Fibroblast of lung (primary cell): ENCODE results near the gene SLC38A2. TPM values are rescaled to one million over a fixed set of nuclear protein-coding genes. Genes with fewer than 3 reads are reported as not detected.

Source experiments
- DNase-seq, 2 donors: peaks; one replicate each; pipeline versions ENCODE4 v3.0.0 to v3.0.0-alpha.2; 2010; ENCODE audit warnings: low read depth in 2 of 2
- H2AFZ ChIP-seq: 2 replicates; pipeline ENCODE4 v1.5.1; 2012; ENCODE audit warnings: low read length, control low read depth, inconsistent platforms
- H3K27ac ChIP-seq: 2 replicates; pipeline ENCODE4 v1.5.1; 2011; ENCODE audit warnings: low read length, control low read depth; ENCODE audit not compliant: insufficient read depth
- H3K27me3 ChIP-seq: 2 replicates; pipeline ENCODE4 v1.5.1; 2011; ENCODE audit warnings: mild to moderate bottlenecking, low read length; ENCODE audit not compliant: control insufficient read depth, insufficient read depth
- H3K36me3 ChIP-seq: 2 replicates; pipeline ENCODE4 v1.5.1; 2011; ENCODE audit warnings: low read length; ENCODE audit not compliant: control insufficient read depth, insufficient read depth
- H3K4me1 ChIP-seq: 2 replicates; pipeline ENCODE4 v1.5.1; 2011; ENCODE audit warnings: low read length; ENCODE audit not compliant: control insufficient read depth, insufficient read depth; ENCODE audit errors: extremely low read depth
- H3K4me2 ChIP-seq: 2 replicates; pipeline ENCODE4 v1.5.1; 2011; ENCODE audit warnings: low read length, control low read depth; ENCODE audit not compliant: insufficient read depth; ENCODE audit errors: extremely low read depth
- H3K4me3 ChIP-seq, 4 experiments: fragments of 200-600 bp in 1 of 4; sonication (generic) in 1 of 4; replicated peaks in 1 of 4; 2 replicates each; pipeline ENCODE4 v1.5.1; 2011 to 2016; ENCODE audit warnings: low read length in 4 of 4, low read depth in 3 of 4, mild to moderate bottlenecking in 3 of 4, control low read depth in 2 of 4, inconsistent platforms in 1 of 4, mixed read lengths in 1 of 4; ENCODE audit not compliant: insufficient read depth in 1 of 4; ENCODE audit errors: control extremely low read depth in 1 of 4
- H3K79me2 ChIP-seq: 2 replicates; pipeline ENCODE4 v1.5.1; 2012; ENCODE audit warnings: mild to moderate bottlenecking, low read length, inconsistent platforms; ENCODE audit not compliant: control insufficient read depth, insufficient read depth
- H3K9ac ChIP-seq: 2 replicates; pipeline ENCODE4 v1.5.1; 2011; ENCODE audit warnings: mild to moderate bottlenecking, low read length, control low read depth; ENCODE audit not compliant: insufficient read depth
- H3K9me3 ChIP-seq: 2 replicates; pipeline ENCODE4 v1.5.1; 2012; ENCODE audit warnings: low read depth, low read length; ENCODE audit not compliant: control insufficient read depth, insufficient read depth
- H4K20me1 ChIP-seq: 2 replicates; pipeline ENCODE4 v1.5.1; 2011; ENCODE audit warnings: low read length; ENCODE audit not compliant: control insufficient read depth, insufficient read depth; ENCODE audit errors: extremely low read depth
- EZH2 ChIP-seq: IDR thresholded peaks from 2 replicates; pipeline ENCODE4 v1.5.1; 2012; ENCODE audit warnings: low read length, control low read depth, mild to moderate bottlenecking; ENCODE audit errors: missing control alignments
- polyA plus RNA-seq, 2 donors: library from polyadenylated mRNA; depleted of rRNA in 1 of 2; stranded (reverse) in 1 of 2; unstranded in 1 of 2; fragments of >200 nt; gene quantifications; 2 replicates each; pipeline ENCODE4 v1.2.1, GENCODE V29; 2011 to 2012; ENCODE audit warnings: missing spikeins in 1 of 2
- total RNA-seq: library from RNA; depleted of rRNA; stranded (reverse); fragments of >200 nt; gene quantifications from 2 replicates; pipeline ENCODE4 v1.2.1, GENCODE V29; 2014
- TF ChIP-seq, protein P1 (sequence below), 2 donors: IDR thresholded peaks in 1 of 2; conservative IDR thresholded peaks in 1 of 2; 1 replicate in 1 of 2; 2 replicates in 1 of 2; pipeline ENCODE4 v1.5.1; 2011 to 2012; ENCODE audit warnings: low read length in 2 of 2, control low read depth in 1 of 2, inconsistent platforms in 1 of 2, low read depth in 1 of 2, mild to moderate bottlenecking in 1 of 2

The SLC38A2 gene
- total and polyA plus RNA-seq, 2 donors (not counting 1 experiment from before 2014, with no cell fraction given), result 940 to 1,357 TPM

GRCh38 chr12:46377678-46378077 lies 5.1 kb upstream of the SLC38A2 start:
- Histone ChIP-seq H3K27ac (no peak overlapping the region), H3K4me1 (peaks cover 8% of the 10 kb centered on the region), H3K36me3 (no peaks in the 10 kb centered on the region), H4K20me1 (no peaks in the 10 kb centered on the region), H3K4me3 (no peak overlapping the region), H3K4me2 (no peak overlapping the region), H3K9me3 (no peaks in the 10 kb centered on the region), H3K9ac (no peak overlapping the region), H3K79me2 (peaks cover 25% of the 10 kb centered on the region), H2AFZ (no peak overlapping the region), H3K27me3 (no peaks in the 10 kb centered on the region)
- no peak for TF ChIP-seq EZH2
- TF ChIP-seq, protein P1, sequence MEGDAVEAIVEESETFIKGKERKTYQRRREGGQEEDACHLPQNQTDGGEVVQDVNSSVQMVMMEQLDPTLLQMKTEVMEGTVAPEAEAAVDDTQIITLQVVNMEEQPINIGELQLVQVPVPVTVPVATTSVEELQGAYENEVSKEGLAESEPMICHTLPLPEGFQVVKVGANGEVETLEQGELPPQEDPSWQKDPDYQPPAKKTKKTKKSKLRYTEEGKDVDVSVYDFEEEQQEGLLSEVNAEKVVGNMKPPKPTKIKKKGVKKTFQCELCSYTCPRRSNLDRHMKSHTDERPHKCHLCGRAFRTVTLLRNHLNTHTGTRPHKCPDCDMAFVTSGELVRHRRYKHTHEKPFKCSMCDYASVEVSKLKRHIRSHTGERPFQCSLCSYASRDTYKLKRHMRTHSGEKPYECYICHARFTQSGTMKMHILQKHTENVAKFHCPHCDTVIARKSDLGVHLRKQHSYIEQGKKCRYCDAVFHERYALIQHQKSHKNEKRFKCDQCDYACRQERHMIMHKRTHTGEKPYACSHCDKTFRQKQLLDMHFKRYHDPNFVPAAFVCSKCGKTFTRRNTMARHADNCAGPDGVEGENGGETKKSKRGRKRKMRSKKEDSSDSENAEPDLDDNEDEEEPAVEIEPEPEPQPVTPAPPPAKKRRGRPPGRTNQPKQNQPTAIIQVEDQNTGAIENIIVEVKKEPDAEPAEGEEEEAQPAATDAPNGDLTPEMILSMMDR (conservative IDR thresholded peaks at IDR 0.05 in 1 of 2, IDR thresholded peaks at IDR 0.05 in 1 of 2; ENCODE audit: low read depth in 1 of 2, low read length in 2 of 2), result no peak
- peak in 1 of 2 donors; percentile 59 for DNase-seq

DNA sequence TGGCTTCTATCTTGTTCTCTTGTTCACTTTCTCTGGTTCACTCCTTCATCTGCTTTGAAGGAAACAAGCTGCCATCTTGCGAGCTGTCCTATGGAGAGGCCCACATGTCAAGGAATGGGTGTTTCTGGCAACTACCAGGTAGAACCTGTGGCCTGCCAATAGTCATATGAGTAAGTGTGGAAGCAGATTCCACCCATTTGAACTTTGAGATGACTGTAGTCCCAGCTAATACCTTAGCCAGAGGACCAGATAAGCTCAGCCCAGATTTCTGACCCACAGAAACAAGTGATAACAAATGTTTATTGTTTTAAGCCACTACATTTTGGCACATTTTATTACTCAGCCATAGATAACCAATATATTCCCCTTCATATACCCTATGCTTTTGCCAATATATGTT lies 4.0 kb upstream of the SLC38A2 start:
- Histone ChIP-seq H4K20me1 (no peaks in the 10 kb centered on the region), H3K9me3 (no peaks in the 10 kb centered on the region), H3K9ac (no peak overlapping the region), H3K4me1 (peaks cover 4% of the 10 kb centered on the region), H3K27ac (no peak overlapping the region), H3K4me2 (no peak overlapping the region), H3K79me2 (peaks cover 26% of the 10 kb centered on the region), H2AFZ (no peak overlapping the region), H3K36me3 (no peaks in the 10 kb centered on the region), H3K4me3 (no peak overlapping the region), H3K27me3 (no peaks in the 10 kb centered on the region)
- TF ChIP-seq EZH2, result no peak
- TF ChIP-seq, protein P1 (conservative IDR thresholded peaks at IDR 0.05 in 1 of 2, IDR thresholded peaks at IDR 0.05 in 1 of 2; ENCODE audit: low read depth in 1 of 2, low read length in 2 of 2), result no peak
- DNase-seq, result no peak

DNA sequence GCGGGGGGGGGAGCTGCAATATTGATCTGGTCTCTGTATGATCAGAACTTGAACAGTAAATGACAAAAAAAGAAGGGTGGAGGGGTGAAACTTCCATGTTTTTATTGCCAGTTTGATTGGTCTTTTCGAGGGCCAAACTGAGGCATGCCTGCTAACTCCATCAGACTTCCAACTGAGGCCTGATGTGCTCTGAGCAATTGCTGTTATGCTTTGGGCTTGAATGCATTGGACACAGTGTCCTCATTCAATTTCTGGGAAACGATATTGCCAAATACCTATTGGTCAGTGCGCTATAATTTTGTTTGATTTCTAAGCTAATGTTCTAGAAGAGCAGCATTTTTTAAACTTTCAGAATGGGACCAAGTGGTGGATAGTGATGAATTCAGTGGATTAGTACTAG lies 2.1 kb upstream of the SLC38A2 start:
- Histone ChIP-seq H3K79me2 (peaks cover 44% of the 10 kb centered on the region), H4K20me1 (peaks cover 9% of the 10 kb centered on the region), H2AFZ (no peak overlapping the region), H3K4me3 (no peak overlapping the region), H3K36me3 (peaks cover 4% of the 10 kb centered on the region), H3K4me1 (peaks cover 4% of the 10 kb centered on the region), H3K27ac (peak overlapping the region; percentile 98), H3K27me3 (no peaks in the 10 kb centered on the region), H3K9ac (no peak overlapping the region), H3K9me3 (no peaks in the 10 kb centered on the region), H3K4me2 (no peak overlapping the region)
- no peak for DNase-seq
- TF ChIP-seq, protein P1 (conservative IDR thresholded peaks at IDR 0.05 in 1 of 2, IDR thresholded peaks at IDR 0.05 in 1 of 2; ENCODE audit: low read depth in 1 of 2, low read length in 2 of 2), result no peak
- TF ChIP-seq EZH2, result no peak
